ENCODE data around the gene FDXACB1. TPM values are rescaled to one million over a fixed set of nuclear protein-coding genes. Genes with fewer than 3 reads are reported as not detected.
A peak's percentile ranks its signal among the peaks of the same experiment; 100 is the strongest.

Gene FDXACB1, protein sequence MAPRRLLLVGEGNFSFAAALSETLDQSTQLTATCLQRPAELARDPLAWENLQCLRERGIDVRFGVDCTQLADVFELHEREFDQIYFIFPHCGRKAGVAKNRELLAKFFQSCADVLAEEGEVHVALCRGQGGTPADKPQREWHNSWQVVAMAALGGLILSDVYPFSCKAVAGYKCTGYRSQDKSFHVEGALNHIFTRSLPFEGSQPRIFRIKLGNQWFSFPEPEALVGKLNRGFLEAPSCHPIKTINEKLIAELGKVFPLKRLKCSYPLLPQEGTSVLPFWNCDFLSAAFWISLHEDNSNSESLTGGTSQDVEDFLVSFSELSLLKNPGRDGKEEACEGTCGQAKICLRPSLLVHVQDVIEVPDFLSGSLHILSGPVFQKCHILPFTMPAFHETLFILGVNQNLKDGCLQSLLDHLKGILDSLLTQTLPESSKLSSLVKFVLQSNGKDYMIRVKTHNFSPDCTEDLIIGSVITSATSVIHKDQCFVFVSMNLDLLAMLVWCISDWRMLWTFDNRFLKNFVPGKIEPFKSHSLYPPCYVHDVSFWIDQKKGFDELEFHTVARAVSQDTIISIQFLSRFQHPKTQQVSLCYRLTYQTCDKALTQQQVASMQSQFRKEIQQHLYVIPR
- total RNA-seq (2.7 TPM), polyA plus RNA-seq (1 to 10 TPM; 5.0 to 8.3 (median 6.1) TPM)

DNA sequence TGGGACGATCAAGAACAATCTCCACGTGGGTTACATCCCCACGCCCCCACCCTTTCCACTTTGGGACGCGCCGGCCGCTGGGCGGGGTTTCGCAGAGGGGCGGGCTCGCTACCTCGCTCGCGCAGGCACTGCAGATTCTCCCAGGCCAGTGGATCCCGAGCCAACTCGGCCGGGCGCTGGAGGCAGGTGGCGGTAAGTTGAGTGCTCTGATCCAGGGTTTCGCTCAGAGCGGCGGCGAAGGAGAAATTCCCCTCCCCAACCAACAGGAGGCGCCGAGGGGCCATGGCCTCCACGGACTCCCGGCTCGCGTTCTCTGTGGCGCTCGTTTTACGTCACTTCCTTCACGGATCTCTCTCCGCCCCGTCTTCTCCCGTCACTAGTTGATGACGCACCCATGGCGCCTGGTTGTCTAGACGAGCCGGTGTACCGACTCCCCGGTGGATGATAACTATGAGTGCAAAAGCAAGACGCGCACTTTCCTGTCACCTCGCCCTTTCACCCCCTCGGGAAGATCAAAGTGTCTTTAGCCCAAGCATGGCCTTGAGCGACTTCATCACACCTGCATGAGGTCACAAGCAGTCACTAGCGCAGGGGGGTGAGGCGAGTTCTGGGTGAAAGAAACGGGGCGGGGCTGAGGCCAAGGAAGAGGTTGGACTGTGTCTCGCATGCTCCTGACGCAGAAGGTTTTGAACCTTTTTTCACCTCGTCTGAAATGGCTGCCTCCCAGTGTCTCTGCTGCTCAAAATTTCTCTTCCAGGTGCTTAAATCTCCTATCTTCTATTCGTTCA, at the start of gene FDXACB1, which contains the start of gene CFAP68:
FDXACB1 (minus strand) TSS at position 317 of the 788 bp plus-strand sequence; CDS start at position 284, 33 bp downstream.
CFAP68 (plus strand) TSS at position 693 of the 788 bp plus-strand sequence; CDS start at position 713, 20 bp downstream.
- Histone ChIP-seq H3K4me1 (ENCODE audit: control insufficient read depth, insufficient read depth, low read length, poor library complexity, severe bottlenecking) (peaks cover 16% of the 10 kb centered on the region), H3K9me3 (ENCODE audit: control insufficient read depth in 2 of 2, low read length in 2 of 2) (no peaks in the 10 kb centered on the region), H3K27me3 (ENCODE audit: control insufficient read depth, insufficient read depth, low read length) (no peaks in the 10 kb centered on the region), H3K27ac (ENCODE audit: insufficient read depth, low read length, poor library complexity, severe bottlenecking) (peak within 1 kb of the TSS; percentile 99), H3K36me3 (ENCODE audit: control insufficient read depth, insufficient read depth, low read length) (peaks cover 7% of the 10 kb centered on the region), H3K4me3 (ENCODE audit: low read depth, low read length) (peak within 1 kb of the TSS; percentile 93)
- ATAC-seq (ENCODE audit: low read depth in 2 of 2) (peak; percentile 85 to 87), DNase-seq (peak; percentile 95 to 98 (median 98))
- Mint-ChIP-seq H3K9me3 (peaks cover 0 to 3% (median 0%) of the 10 kb centered on the region in 7 donors), H3K4me1 (peaks cover 9 to 31% (median 11%) of the 10 kb centered on the region in 4 donors), H3K27ac (peak within 1 kb of the TSS; percentile 99 to 100 (median 100)), H3K27me3 (no peaks in the 10 kb centered on the region), H3K36me3 (peaks cover 22% of the 10 kb centered on the region), H3K4me3 (peak within 1 kb of the TSS; percentile 94 to 95 (median 94))

DNA sequence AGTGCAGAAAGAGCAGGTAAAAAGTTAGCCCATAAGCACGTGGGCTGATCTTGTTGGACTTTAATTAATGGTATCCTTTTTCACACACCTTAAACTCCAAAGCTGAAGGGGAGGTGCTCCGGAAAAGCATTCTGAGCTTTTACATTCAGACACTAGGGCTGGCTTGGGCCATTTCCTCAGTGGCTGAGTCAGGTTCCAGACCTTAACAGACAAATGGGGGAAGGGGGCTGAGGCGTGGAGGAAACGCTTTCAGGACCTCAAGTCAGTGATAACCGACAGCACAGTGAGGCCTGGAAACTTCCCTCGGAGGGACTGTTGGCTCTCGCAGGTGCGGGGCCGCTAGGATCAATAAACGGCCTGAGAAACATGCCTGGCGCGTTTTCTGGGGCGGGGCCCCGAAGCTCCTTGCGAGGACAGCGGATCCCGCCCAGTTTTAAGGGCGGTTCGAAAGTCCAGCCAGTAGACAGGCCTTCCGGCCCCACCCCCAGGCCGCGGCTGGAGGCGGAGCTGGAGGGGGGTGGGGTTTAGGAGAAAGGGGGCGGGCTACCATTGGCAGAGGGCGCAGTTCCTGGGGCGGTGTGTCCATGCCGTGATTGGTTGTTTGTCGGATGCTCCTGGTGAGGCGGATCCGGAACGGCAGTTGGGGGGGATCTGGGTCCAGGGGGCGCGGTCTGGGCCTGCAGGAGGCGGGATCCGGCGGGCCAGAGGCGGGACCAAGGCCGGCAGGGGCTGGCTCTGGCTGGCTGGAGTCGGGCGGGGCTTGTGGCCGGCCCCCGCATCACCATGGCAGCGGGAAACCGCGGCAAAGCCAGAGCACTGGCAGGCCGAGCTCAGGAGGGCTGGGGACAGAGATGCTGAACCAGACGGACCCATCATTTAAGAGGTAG, 47.8 kb upstream of the FDXACB1 start:
- Histone ChIP-seq H3K4me1 (ENCODE audit: control insufficient read depth, insufficient read depth, low read length, poor library complexity, severe bottlenecking) (peaks cover 15% of the 10 kb centered on the region), H3K27me3 (ENCODE audit: control insufficient read depth, insufficient read depth, low read length) (no peaks in the 10 kb centered on the region), H3K36me3 (ENCODE audit: control insufficient read depth, insufficient read depth, low read length) (no peaks in the 10 kb centered on the region), H3K4me3 (ENCODE audit: low read depth, low read length) (peak overlapping the region; percentile 89), H3K9me3 (ENCODE audit: control insufficient read depth in 2 of 2, low read length in 2 of 2) (no peaks in the 10 kb centered on the region), H3K27ac (ENCODE audit: insufficient read depth, low read length, poor library complexity, severe bottlenecking) (peak overlapping the region; percentile 71)
- Mint-ChIP-seq H3K27ac (peak overlapping the region; percentile 77 to 95 (median 94)), H3K9me3 (peaks cover 0 to 2% (median 0%) of the 10 kb centered on the region in 7 donors), H3K36me3 (no peaks in the 10 kb centered on the region), H3K27me3 (peaks cover 16% of the 10 kb centered on the region), H3K4me1 (peaks cover 7 to 19% (median 13%) of the 10 kb centered on the region in 4 donors), H3K4me3 (peak overlapping the region; percentile 86 to 94 (median 88))
- DNase-seq: peak; percentile 90 to 97 (median 96)
- ATAC-seq (ENCODE audit: low read depth in 2 of 2): peak; percentile 90 to 93

DNA sequence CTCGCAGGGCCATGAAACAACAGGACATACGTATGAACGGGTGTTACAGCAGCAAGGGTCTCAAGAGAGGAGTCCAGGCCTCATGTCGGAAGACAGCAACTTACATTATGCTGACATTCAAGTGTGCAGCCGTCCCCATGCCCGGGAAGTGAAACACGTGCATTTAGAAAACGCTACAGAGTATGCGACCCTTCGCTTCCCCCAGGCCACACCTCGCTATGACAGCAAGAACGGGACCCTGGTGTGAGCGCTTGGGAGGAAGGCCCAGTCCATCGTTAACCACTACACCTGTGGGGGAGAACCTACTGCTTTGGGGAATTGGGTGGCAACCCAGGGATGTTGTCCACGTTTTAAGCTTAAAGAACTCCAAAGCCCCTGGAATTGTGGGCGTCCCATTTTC, 47.0 kb upstream of the FDXACB1 start:
- DNase-seq (no peak), ATAC-seq (ENCODE audit: low read depth in 2 of 2) (no peak)
- Histone ChIP-seq H3K36me3 (ENCODE audit: control insufficient read depth, insufficient read depth, low read length) (no peaks in the 10 kb centered on the region), H3K27ac (ENCODE audit: insufficient read depth, low read length, poor library complexity, severe bottlenecking) (peak overlapping the region; percentile 71), H3K4me1 (ENCODE audit: control insufficient read depth, insufficient read depth, low read length, poor library complexity, severe bottlenecking) (peaks cover 13% of the 10 kb centered on the region), H3K4me3 (ENCODE audit: low read depth, low read length) (peak overlapping the region; percentile 72), H3K9me3 (ENCODE audit: control insufficient read depth in 2 of 2, low read length in 2 of 2) (no peaks in the 10 kb centered on the region), H3K27me3 (ENCODE audit: control insufficient read depth, insufficient read depth, low read length) (peaks cover 4% of the 10 kb centered on the region)
- Mint-ChIP-seq H3K9me3 (peaks cover 0 to 2% (median 0%) of the 10 kb centered on the region in 7 donors), H3K4me1 (peaks cover 7 to 19% (median 11%) of the 10 kb centered on the region in 4 donors), H3K27me3 (peaks cover 19% of the 10 kb centered on the region), H3K27ac (peak overlapping the region in 2 of 3 donors; percentile 94 to 95), H3K36me3 (no peaks in the 10 kb centered on the region), H3K4me3 (peak overlapping the region; percentile 78 to 94 (median 84))

DNA sequence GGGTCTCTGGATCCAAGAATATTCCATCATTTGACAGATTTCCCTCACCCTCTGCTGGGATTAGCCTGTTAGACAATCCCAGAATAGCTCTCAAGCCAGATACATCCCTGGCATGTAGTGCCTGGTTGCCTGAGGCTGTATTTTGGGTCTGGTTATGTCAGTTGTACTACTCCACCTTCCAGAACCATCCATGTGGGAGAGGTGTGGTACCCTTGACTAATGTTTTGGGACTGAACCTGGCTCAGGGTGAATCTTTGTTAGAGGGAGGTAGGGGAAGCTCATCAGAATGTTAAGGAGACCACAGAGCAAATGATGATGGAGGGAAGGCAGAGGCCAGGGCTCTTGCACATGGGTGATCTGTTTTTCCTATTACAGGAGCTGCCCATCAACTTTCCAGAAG, 45.0 kb upstream of the FDXACB1 start:
- ATAC-seq (ENCODE audit: low read depth in 2 of 2): no peak
- Mint-ChIP-seq H3K9me3 (peaks cover 0 to 2% (median 0%) of the 10 kb centered on the region in 7 donors), H3K36me3 (no peaks in the 10 kb centered on the region), H3K4me3 (no peak overlapping the region), H3K4me1 (peaks cover 7 to 19% (median 11%) of the 10 kb centered on the region in 4 donors), H3K27me3 (peaks cover 22% of the 10 kb centered on the region), H3K27ac (no peak overlapping the region)
- Histone ChIP-seq H3K4me1 (ENCODE audit: control insufficient read depth, insufficient read depth, low read length, poor library complexity, severe bottlenecking) (peaks cover 13% of the 10 kb centered on the region), H3K4me3 (ENCODE audit: low read depth, low read length) (no peak overlapping the region), H3K27ac (ENCODE audit: insufficient read depth, low read length, poor library complexity, severe bottlenecking) (no peak overlapping the region), H3K9me3 (ENCODE audit: control insufficient read depth in 2 of 2, low read length in 2 of 2) (no peaks in the 10 kb centered on the region), H3K36me3 (ENCODE audit: control insufficient read depth, insufficient read depth, low read length) (no peaks in the 10 kb centered on the region), H3K27me3 (ENCODE audit: control insufficient read depth, insufficient read depth, low read length) (peaks cover 4% of the 10 kb centered on the region)
- no peak for DNase-seq

DNA sequence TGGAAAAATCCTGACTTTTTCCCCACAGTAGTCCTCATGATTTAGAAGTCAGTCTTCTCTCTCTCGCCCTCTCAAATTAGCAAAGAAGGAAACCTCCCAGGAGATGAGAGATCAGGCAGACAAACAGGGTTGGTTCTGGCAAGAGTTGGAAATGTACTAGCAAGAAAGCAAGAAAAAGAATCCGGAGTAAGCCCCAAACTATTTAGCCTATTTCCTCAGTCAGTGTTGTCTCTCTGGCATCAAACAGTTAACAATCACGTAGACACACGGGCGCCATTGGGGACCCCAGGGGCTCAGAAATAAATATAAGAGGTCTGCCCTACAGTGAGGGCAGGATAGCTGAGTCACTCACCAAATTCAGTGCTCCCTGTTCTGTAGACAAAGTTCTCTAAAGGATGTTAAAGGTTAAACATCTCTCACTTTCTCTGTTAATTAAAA, 44.4 kb upstream of the FDXACB1 start:
- no peak overlapping the region for H3K4me3 Mint-ChIP-seq

DNA sequence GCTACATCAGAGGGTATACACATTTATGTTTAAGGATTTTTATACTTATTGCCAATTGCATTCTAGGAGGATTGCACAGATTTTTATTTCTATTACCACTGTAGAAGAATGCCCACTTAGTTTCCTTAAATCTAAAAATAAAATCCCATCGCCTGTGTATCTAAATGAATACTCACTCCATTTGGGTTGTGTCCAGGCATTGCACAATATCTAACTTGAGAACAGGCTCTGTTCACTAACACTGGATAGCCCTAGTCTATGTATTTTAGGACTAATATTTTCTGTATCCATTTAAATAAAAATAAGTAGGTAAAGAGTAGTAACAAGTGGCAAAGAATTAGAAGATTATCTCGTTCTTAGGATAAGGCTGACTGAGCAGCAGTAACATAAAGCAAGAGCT, 43.8 kb upstream of the FDXACB1 start:
- peaks cover 8 to 19% (median 12%) of the 10 kb centered on the region in 4 donors for H3K4me1 Mint-ChIP-seq
- H3K36me3 Mint-ChIP-seq: no peaks in the 10 kb centered on the region
- H3K36me3 ChIP-seq (ENCODE audit: control insufficient read depth, insufficient read depth, low read length): no peaks in the 10 kb centered on the region
- peaks cover 13% of the 10 kb centered on the region for H3K4me1 ChIP-seq (ENCODE audit: control insufficient read depth, insufficient read depth, low read length, poor library complexity, severe bottlenecking)
- H3K27me3 Mint-ChIP-seq: peaks cover 30% of the 10 kb centered on the region
- peaks cover 4% of the 10 kb centered on the region for H3K27me3 ChIP-seq (ENCODE audit: control insufficient read depth, insufficient read depth, low read length)
- peaks cover 0 to 2% (median 0%) of the 10 kb centered on the region in 7 donors for H3K9me3 Mint-ChIP-seq
- H3K27ac ChIP-seq (ENCODE audit: insufficient read depth, low read length, poor library complexity, severe bottlenecking): no peak overlapping the region
- no peaks in the 10 kb centered on the region for H3K9me3 ChIP-seq (ENCODE audit: control insufficient read depth in 2 of 2, low read length in 2 of 2)
- no peak overlapping the region for H3K4me3 Mint-ChIP-seq
- ATAC-seq (ENCODE audit: low read depth in 2 of 2) (no peak), DNase-seq (no peak)
- H3K27ac Mint-ChIP-seq: no peak overlapping the region
- H3K4me3 ChIP-seq (ENCODE audit: low read depth, low read length): no peak overlapping the region

More for the DNA sequence above, 44.4 kb upstream of the FDXACB1 start:
- no peaks in the 10 kb centered on the region for H3K36me3 Mint-ChIP-seq
- H3K27me3 ChIP-seq (ENCODE audit: control insufficient read depth, insufficient read depth, low read length): peaks cover 4% of the 10 kb centered on the region
- no peak overlapping the region for H3K27ac Mint-ChIP-seq
- no peaks in the 10 kb centered on the region for H3K9me3 ChIP-seq (ENCODE audit: control insufficient read depth in 2 of 2, low read length in 2 of 2)
- no peak overlapping the region for H3K27ac ChIP-seq (ENCODE audit: insufficient read depth, low read length, poor library complexity, severe bottlenecking)
- H3K36me3 ChIP-seq (ENCODE audit: control insufficient read depth, insufficient read depth, low read length): no peaks in the 10 kb centered on the region
- H3K9me3 Mint-ChIP-seq: peaks cover 0 to 2% (median 0%) of the 10 kb centered on the region in 7 donors
- ATAC-seq (ENCODE audit: low read depth in 2 of 2) (no peak), DNase-seq (no peak)
- H3K27me3 Mint-ChIP-seq: peaks cover 26% of the 10 kb centered on the region
- peaks cover 13% of the 10 kb centered on the region for H3K4me1 ChIP-seq (ENCODE audit: control insufficient read depth, insufficient read depth, low read length, poor library complexity, severe bottlenecking)
- peaks cover 7 to 19% (median 11%) of the 10 kb centered on the region in 4 donors for H3K4me1 Mint-ChIP-seq
- no peak overlapping the region for H3K4me3 ChIP-seq (ENCODE audit: low read depth, low read length)
